Naive thymus-derived CD8-positive, alpha-beta T cell (primary cell): ENCODE measurements around the gene CDKN1C. TPM values are rescaled to one million over a fixed set of nuclear protein-coding genes. Genes with fewer than 3 reads are reported as not detected.

Experiments used
- ATAC-seq, 2 donors: fragments of 150-1000 bp; cut with Tn5 transposase in 1 of 2; sonication (Bioruptor Pico), chemical (Tn5 transposase) in 1 of 2; 1 replicate in 1 of 2; 2 replicates in 1 of 2; pipeline ENCODE4 v1.10.0; 2021; ENCODE audit warnings: mild to moderate bottlenecking in 2 of 2, moderate library complexity in 2 of 2
- POLR2A ChIA-PET: fragments of 350-600 bp; sonication (Branson Sonifier 250); formaldehyde crosslinking; loops from one replicate; lab custom pipeline; 2021; ENCODE audit warnings: antibody characterized with exemption; lab: Charles Lee
- DNase-seq, 10 donors: peaks; one replicate each; pipeline versions ENCODE4 v3.0.0 to v3.0.0-alpha.2; 2020 to 2022
- H3K27ac Mint-ChIP-seq, 10 donors: one replicate each; pipeline ENCODE4 v1.8.0; 2020 to 2022; ENCODE audit warnings: mild to moderate bottlenecking in 10 of 10, mixed read lengths in 10 of 10, moderate library complexity in 4 of 10, inconsistent platforms in 1 of 10
- H3K27me3 Mint-ChIP-seq, 5 donors: one replicate each; pipeline ENCODE4 v1.8.0; 2021 to 2022; ENCODE audit warnings: mixed read lengths in 5 of 5
- H3K36me3 Mint-ChIP-seq, 3 donors: one replicate each; pipeline ENCODE4 v1.8.0; 2020 to 2022; ENCODE audit warnings: mixed read lengths in 3 of 3, mild to moderate bottlenecking in 2 of 3, inconsistent platforms in 1 of 3
- H3K4me1 Mint-ChIP-seq, 4 donors: one replicate each; pipeline ENCODE4 v1.8.0; 2021 to 2022; ENCODE audit warnings: mixed read lengths in 4 of 4
- H3K4me3 Mint-ChIP-seq, 10 donors: one replicate each; pipeline ENCODE4 v1.8.0; 2020 to 2022; ENCODE audit warnings: mild to moderate bottlenecking in 10 of 10, mixed read lengths in 10 of 10, moderate library complexity in 6 of 10, inconsistent platforms in 1 of 10
- H3K9me3 Mint-ChIP-seq, 9 donors: one replicate each; pipeline ENCODE4 v1.8.0; 2020 to 2022; ENCODE audit warnings: mixed read lengths in 9 of 9, mild to moderate bottlenecking in 3 of 9, inconsistent platforms in 1 of 9, moderate library complexity in 1 of 9
- polyA plus RNA-seq, 3 donors: library from polyadenylated mRNA; unstranded; fragments of 300-500 nt; fragmentation: Illumina TruSeq; gene quantifications; one replicate each; pipeline ENCODE4 v1.2.3, GENCODE V29; 2021
- total RNA-seq, 8 experiments: library from RNA in 2 of 8; stranded (reverse) in 2 of 8; gene quantifications; one replicate each; pipeline ENCODE4 v1.2.3 and lab custom pipeline; 2021 to 2026

Gene CDKN1C
- total and polyA plus RNA-seq, 5 experiments from 2014 or later = 0.27 to 4.4 (median 2.0) TPM; not detected in 1

- Mint-ChIP-seq H3K9me3 (no peaks in the 10 kb centered on the region), H3K4me1 (peaks cover 0 to 3% (median 0%) of the 10 kb centered on the region in 4 donors), H3K27ac (no peak overlapping the region), H3K27me3 (peaks cover 1 to 34% (median 16%) of the 10 kb centered on the region in 5 donors), H3K36me3 (no peaks in the 10 kb centered on the region), H3K4me3 (no peak overlapping the region)
- DNase-seq (no peak), ATAC-seq (no peak)
- POLR2A ChIA-PET = no interaction called here
Observed at GRCh38 chr11:2858995-2859698, 26.4 kb downstream of the CDKN1C start.

- no peak overlapping the region for H3K27ac Mint-ChIP-seq
- no peaks in the 10 kb centered on the region for H3K4me1 Mint-ChIP-seq
- no peaks in the 10 kb centered on the region for H3K36me3 Mint-ChIP-seq
- no peaks in the 10 kb centered on the region for H3K9me3 Mint-ChIP-seq
- DNase-seq (no peak), ATAC-seq (no peak)
- H3K27me3 Mint-ChIP-seq = peaks cover 0 to 23% (median 10%) of the 10 kb centered on the region in 5 donors
- no peak overlapping the region for H3K4me3 Mint-ChIP-seq
- POLR2A ChIA-PET = no interaction called here
Observed at GRCh38 chr11:2857918-2858317, 27.7 kb downstream of the CDKN1C start.

GRCh38 chr11:2857276-2857675 lies 28.3 kb downstream of the CDKN1C start:
- H3K36me3 Mint-ChIP-seq = no peaks in the 10 kb centered on the region

GRCh38 chr11:2855162-2855561 lies 30.4 kb downstream of the CDKN1C start:
- POLR2A ChIA-PET = no interaction called here
- H3K4me1 Mint-ChIP-seq = peaks cover 0 to 5% (median 0%) of the 10 kb centered on the region in 4 donors
- no peaks in the 10 kb centered on the region for H3K36me3 Mint-ChIP-seq
- H3K9me3 Mint-ChIP-seq = no peaks in the 10 kb centered on the region
- DNase-seq (no peak), ATAC-seq (no peak)
- no peak overlapping the region for H3K27ac Mint-ChIP-seq
- peaks cover 0 to 8% (median 3%) of the 10 kb centered on the region in 5 donors for H3K27me3 Mint-ChIP-seq
- H3K4me3 Mint-ChIP-seq = no peak overlapping the region

More at GRCh38 chr11:2857276-2857675, 28.3 kb downstream of the CDKN1C start:
- POLR2A ChIA-PET = no interaction called here
- Mint-ChIP-seq H3K4me3 (no peak overlapping the region), H3K27ac (no peak overlapping the region), H3K4me1 (no peaks in the 10 kb centered on the region), H3K9me3 (no peaks in the 10 kb centered on the region), H3K27me3 (peaks cover 0 to 23% (median 10%) of the 10 kb centered on the region in 5 donors)
- ATAC-seq (no peak), DNase-seq (no peak)

GRCh38 chr11:2853997-2854560 lies 31.5 kb downstream of the CDKN1C start:
- H3K4me1 Mint-ChIP-seq = peaks cover 0 to 5% (median 0%) of the 10 kb centered on the region in 4 donors
- peak overlapping the region in 1 of 10 donors; percentile 45 for H3K27ac Mint-ChIP-seq
- H3K9me3 Mint-ChIP-seq = no peaks in the 10 kb centered on the region
- no peak overlapping the region for H3K4me3 Mint-ChIP-seq
- POLR2A ChIA-PET = interaction anchor here (0.5 kb wide), 1 partner anchor 46 kb away, joined by 3 read pairs; no protein-coding TSS in a partner anchor
- no peak for ATAC-seq
- H3K27me3 Mint-ChIP-seq = peaks cover 0 to 2% (median 0%) of the 10 kb centered on the region in 5 donors
- no peaks in the 10 kb centered on the region for H3K36me3 Mint-ChIP-seq
- DNase-seq = no peak

GRCh38 chr11:2853401-2853800 lies 32.2 kb downstream of the CDKN1C start:
- POLR2A ChIA-PET = no interaction called here
- DNase-seq (no peak), ATAC-seq (no peak)
- Mint-ChIP-seq H3K36me3 (no peaks in the 10 kb centered on the region), H3K4me3 (peak overlapping the region in 1 of 10 donors; percentile 45), H3K9me3 (no peaks in the 10 kb centered on the region), H3K4me1 (peaks cover 0 to 5% (median 0%) of the 10 kb centered on the region in 4 donors), H3K27ac (peak overlapping the region in 1 of 10 donors; percentile 17), H3K27me3 (peaks cover 0 to 2% (median 0%) of the 10 kb centered on the region in 5 donors)

GRCh38 chr11:2849994-2850770 lies 35.4 kb downstream of the CDKN1C start:
- Mint-ChIP-seq H3K27ac (no peak overlapping the region), H3K4me3 (no peak overlapping the region), H3K36me3 (no peaks in the 10 kb centered on the region), H3K4me1 (peaks cover 0 to 7% (median 0%) of the 10 kb centered on the region in 4 donors), H3K27me3 (no peaks in the 10 kb centered on the region), H3K9me3 (no peaks in the 10 kb centered on the region)
- ATAC-seq (no peak), DNase-seq (no peak)
- POLR2A ChIA-PET = interaction anchor here (0.8 kb wide), 1 partner anchor 315 kb away, joined by 3 read pairs; no protein-coding TSS in a partner anchor

- Mint-ChIP-seq H3K27me3 (no peaks in the 10 kb centered on the region), H3K36me3 (no peaks in the 10 kb centered on the region), H3K9me3 (no peaks in the 10 kb centered on the region), H3K27ac (no peak overlapping the region), H3K4me3 (no peak overlapping the region), H3K4me1 (peaks cover 0 to 9% (median 4%) of the 10 kb centered on the region in 4 donors)
- POLR2A ChIA-PET = no interaction called here
- ATAC-seq (no peak), DNase-seq (no peak)
Observed at GRCh38 chr11:2848497-2848896, 37.1 kb downstream of the CDKN1C start.

GRCh38 chr11:2847561-2847960 lies 38.0 kb downstream of the CDKN1C start:
- DNase-seq (no peak), ATAC-seq (no peak)
- Mint-ChIP-seq H3K9me3 (no peaks in the 10 kb centered on the region), H3K4me3 (no peak overlapping the region), H3K27me3 (no peaks in the 10 kb centered on the region), H3K36me3 (no peaks in the 10 kb centered on the region), H3K4me1 (peaks cover 0 to 14% (median 10%) of the 10 kb centered on the region in 4 donors), H3K27ac (no peak overlapping the region)
- POLR2A ChIA-PET = no interaction called here

GRCh38 chr11:2846470-2846869 lies 39.1 kb downstream of the CDKN1C start:
- Mint-ChIP-seq H3K4me3 (no peak overlapping the region), H3K4me1 (peaks cover 0 to 20% (median 12%) of the 10 kb centered on the region in 4 donors), H3K27me3 (no peaks in the 10 kb centered on the region), H3K36me3 (no peaks in the 10 kb centered on the region), H3K27ac (peak overlapping the region in 1 of 10 donors; percentile 39), H3K9me3 (no peaks in the 10 kb centered on the region)
- DNase-seq = no peak
- POLR2A ChIA-PET = no interaction called here
- ATAC-seq = no peak

GRCh38 chr11:2846056-2846455 lies 39.5 kb downstream of the CDKN1C start:
- H3K27ac Mint-ChIP-seq = peak overlapping the region in 1 of 10 donors; percentile 83
- ATAC-seq (no peak), DNase-seq (no peak)
- H3K36me3 Mint-ChIP-seq = no peaks in the 10 kb centered on the region
- POLR2A ChIA-PET = no interaction called here
- H3K4me3 Mint-ChIP-seq = no peak overlapping the region
- H3K9me3 Mint-ChIP-seq = no peaks in the 10 kb centered on the region
- no peaks in the 10 kb centered on the region for H3K27me3 Mint-ChIP-seq
- peaks cover 0 to 24% (median 12%) of the 10 kb centered on the region in 4 donors for H3K4me1 Mint-ChIP-seq

GRCh38 chr11:2844996-2845395 lies 40.6 kb downstream of the CDKN1C start:
- H3K9me3 Mint-ChIP-seq = no peaks in the 10 kb centered on the region
- H3K27ac Mint-ChIP-seq = no peak overlapping the region
- H3K4me1 Mint-ChIP-seq = peaks cover 0 to 26% (median 20%) of the 10 kb centered on the region in 4 donors
- H3K4me3 Mint-ChIP-seq = no peak overlapping the region
- H3K36me3 Mint-ChIP-seq = no peaks in the 10 kb centered on the region
- no peaks in the 10 kb centered on the region for H3K27me3 Mint-ChIP-seq
- DNase-seq = no peak
- ATAC-seq = no peak
- POLR2A ChIA-PET = no interaction called here
